Hepatocyte (in vitro differentiated cells): Measurements from ENCODE around the gene CCDC9B. TPM values are rescaled to one million over a fixed set of nuclear protein-coding genes. Genes with fewer than 3 reads are reported as not detected.

ENCODE experiments used
- DNase-seq: peaks from one replicate; pipeline ENCODE4 v3.0.0-alpha.2; 2016; ENCODE audit warnings: low spot score
- H2AFZ ChIP-seq: fragments of 200-600 bp; sonication (generic); 2 replicates; pipeline ENCODE4 v1.6.0; 2016; ENCODE audit warnings: antibody characterized with exemption, mild to moderate bottlenecking
- H3K27ac ChIP-seq: fragments of 200-600 bp; sonication (generic); 2 replicates; pipeline ENCODE4 v1.5.1; 2016; ENCODE audit warnings: mild to moderate bottlenecking
- H3K27me3 ChIP-seq: fragments of 200-600 bp; sonication (generic); 2 replicates; pipeline ENCODE4 v1.6.1; 2016
- H3K36me3 ChIP-seq: fragments of 200-600 bp; sonication (generic); replicated peaks from 2 replicates; pipeline ENCODE4 v1.5.1; 2016; ENCODE audit warnings: low read depth; ENCODE audit not compliant: insufficient read depth
- H3K4me1 ChIP-seq: fragments of 200-600 bp; sonication (generic); 2 replicates; pipeline ENCODE4 v1.5.1; 2016; ENCODE audit warnings: mild to moderate bottlenecking, moderate library complexity; ENCODE audit not compliant: insufficient read depth
- H3K4me2 ChIP-seq: fragments of 200-600 bp; sonication (generic); 2 replicates; pipeline ENCODE4 v1.6.0; 2016
- H3K4me3 ChIP-seq: fragments of 200-600 bp; sonication (generic); 2 replicates; pipeline ENCODE4 v1.5.1; 2016; ENCODE audit warnings: mild to moderate bottlenecking
- H3K79me2 ChIP-seq: fragments of 200-600 bp; sonication (generic); 2 replicates; pipeline ENCODE4 v1.6.0; 2017; ENCODE audit warnings: mild to moderate bottlenecking
- H3K9me2 ChIP-seq: fragments of 200-600 bp; sonication (generic); replicated peaks from 2 replicates; pipeline ENCODE4 v1.6.0; 2017; ENCODE audit warnings: mild to moderate bottlenecking; ENCODE audit not compliant: insufficient read depth
- H3K9me3 ChIP-seq: fragments of 200-600 bp; sonication (generic); 2 replicates; pipeline ENCODE4 v1.5.1; 2016; ENCODE audit warnings: low read depth, mild to moderate bottlenecking
- H4K20me1 ChIP-seq: fragments of 200-600 bp; sonication (generic); 2 replicates; pipeline ENCODE4 v1.6.0; 2016; ENCODE audit warnings: mild to moderate bottlenecking; ENCODE audit not compliant: insufficient read depth, poor library complexity, severe bottlenecking
- EZH2 ChIP-seq: fragments of 200-600 bp; sonication (generic); IDR thresholded peaks from 2 replicates; pipeline ENCODE4 v1.6.1; 2016; ENCODE audit warnings: antibody characterized with exemption, mild to moderate bottlenecking, borderline replicate concordance
- EZH2phosphoT487 ChIP-seq: fragments of 200-600 bp; sonication (generic); IDR thresholded peaks from one replicate; pipeline ENCODE4 v1.6.1; 2018; ENCODE audit warnings: antibody characterized with exemption, mild to moderate bottlenecking, low read depth, moderate library complexity; ENCODE audit not compliant: unreplicated experiment, severe bottlenecking
- WGBS: methylation state at CpG from one replicate; pipeline ENCODE4 v1.1.6; 2016; ENCODE audit warnings: low lambda C conversion rate; ENCODE audit errors: missing lambda C conversion rate; 5-methylcytosine and 5-hydroxymethylcytosine counted together
- polyA plus RNA-seq: library from polyadenylated mRNA; unstranded; fragments of >200 nt; fragmentation: Nextera tagmentation; extraction: Ambion mirVana; gene quantifications from 2 replicates; pipeline ENCODE4 v1.2.1, GENCODE V29; 2016
- total RNA-seq: library from RNA; depleted of rRNA; stranded (reverse); fragments of >200 nt; gene quantifications from 2 replicates; pipeline ENCODE4 v1.2.3, GENCODE V29; 2014
- TF ChIP-seq, protein P1 (sequence below): fragments of 200-600 bp; sonication (generic); IDR thresholded peaks from 2 replicates; pipeline ENCODE4 v1.5.1; 2016; ENCODE audit warnings: antibody characterized with exemption, mild to moderate bottlenecking; ENCODE audit not compliant: poor library complexity

CCDC9B gene
- total and polyA plus RNA-seq, 2 experiments from 2014 or later, result 4.0 to 7.6 TPM

DNA sequence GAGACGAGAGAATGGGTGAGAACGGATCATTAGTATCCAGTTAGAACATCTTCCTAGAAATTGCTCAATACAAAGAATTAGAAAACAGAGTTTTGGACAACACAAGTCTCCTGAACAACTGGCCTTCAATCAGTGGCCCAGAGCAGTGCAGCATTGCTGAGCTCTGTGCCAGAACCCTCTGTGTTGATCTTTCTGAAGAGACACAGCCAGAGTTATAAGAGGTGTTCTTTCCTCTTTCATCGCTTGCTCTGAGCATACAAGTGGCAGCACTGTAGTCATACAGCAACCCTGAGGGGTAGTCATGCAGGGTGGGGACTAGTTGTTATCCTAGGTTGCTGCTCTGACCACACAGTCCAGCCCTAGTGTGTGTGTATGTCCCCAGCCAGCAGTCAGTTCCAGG, 45.7 kb upstream of the CCDC9B start:
- H3K27ac ChIP-seq, result no peak overlapping the region
- H2AFZ ChIP-seq, result no peak overlapping the region
- TF ChIP-seq EZH2phosphoT487 (no peak), EZH2 (no peak)
- TF ChIP-seq, protein P1, sequence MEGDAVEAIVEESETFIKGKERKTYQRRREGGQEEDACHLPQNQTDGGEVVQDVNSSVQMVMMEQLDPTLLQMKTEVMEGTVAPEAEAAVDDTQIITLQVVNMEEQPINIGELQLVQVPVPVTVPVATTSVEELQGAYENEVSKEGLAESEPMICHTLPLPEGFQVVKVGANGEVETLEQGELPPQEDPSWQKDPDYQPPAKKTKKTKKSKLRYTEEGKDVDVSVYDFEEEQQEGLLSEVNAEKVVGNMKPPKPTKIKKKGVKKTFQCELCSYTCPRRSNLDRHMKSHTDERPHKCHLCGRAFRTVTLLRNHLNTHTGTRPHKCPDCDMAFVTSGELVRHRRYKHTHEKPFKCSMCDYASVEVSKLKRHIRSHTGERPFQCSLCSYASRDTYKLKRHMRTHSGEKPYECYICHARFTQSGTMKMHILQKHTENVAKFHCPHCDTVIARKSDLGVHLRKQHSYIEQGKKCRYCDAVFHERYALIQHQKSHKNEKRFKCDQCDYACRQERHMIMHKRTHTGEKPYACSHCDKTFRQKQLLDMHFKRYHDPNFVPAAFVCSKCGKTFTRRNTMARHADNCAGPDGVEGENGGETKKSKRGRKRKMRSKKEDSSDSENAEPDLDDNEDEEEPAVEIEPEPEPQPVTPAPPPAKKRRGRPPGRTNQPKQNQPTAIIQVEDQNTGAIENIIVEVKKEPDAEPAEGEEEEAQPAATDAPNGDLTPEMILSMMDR, result no peak
- no peaks in the 10 kb centered on the region for H3K36me3 ChIP-seq
- H3K4me3 ChIP-seq, result no peak overlapping the region
- DNase-seq, result no peak
- H3K9me3 ChIP-seq, result no peaks in the 10 kb centered on the region
- 97% methylated on average over 3 of the region's 3 CpGs for WGBS
- no peaks in the 10 kb centered on the region for H3K9me2 ChIP-seq
- H3K4me2 ChIP-seq, result no peak overlapping the region
- peaks cover 30% of the 10 kb centered on the region for H3K79me2 ChIP-seq
- no peaks in the 10 kb centered on the region for H3K27me3 ChIP-seq
- H4K20me1 ChIP-seq, result no peaks in the 10 kb centered on the region
- no peaks in the 10 kb centered on the region for H3K4me1 ChIP-seq

DNA sequence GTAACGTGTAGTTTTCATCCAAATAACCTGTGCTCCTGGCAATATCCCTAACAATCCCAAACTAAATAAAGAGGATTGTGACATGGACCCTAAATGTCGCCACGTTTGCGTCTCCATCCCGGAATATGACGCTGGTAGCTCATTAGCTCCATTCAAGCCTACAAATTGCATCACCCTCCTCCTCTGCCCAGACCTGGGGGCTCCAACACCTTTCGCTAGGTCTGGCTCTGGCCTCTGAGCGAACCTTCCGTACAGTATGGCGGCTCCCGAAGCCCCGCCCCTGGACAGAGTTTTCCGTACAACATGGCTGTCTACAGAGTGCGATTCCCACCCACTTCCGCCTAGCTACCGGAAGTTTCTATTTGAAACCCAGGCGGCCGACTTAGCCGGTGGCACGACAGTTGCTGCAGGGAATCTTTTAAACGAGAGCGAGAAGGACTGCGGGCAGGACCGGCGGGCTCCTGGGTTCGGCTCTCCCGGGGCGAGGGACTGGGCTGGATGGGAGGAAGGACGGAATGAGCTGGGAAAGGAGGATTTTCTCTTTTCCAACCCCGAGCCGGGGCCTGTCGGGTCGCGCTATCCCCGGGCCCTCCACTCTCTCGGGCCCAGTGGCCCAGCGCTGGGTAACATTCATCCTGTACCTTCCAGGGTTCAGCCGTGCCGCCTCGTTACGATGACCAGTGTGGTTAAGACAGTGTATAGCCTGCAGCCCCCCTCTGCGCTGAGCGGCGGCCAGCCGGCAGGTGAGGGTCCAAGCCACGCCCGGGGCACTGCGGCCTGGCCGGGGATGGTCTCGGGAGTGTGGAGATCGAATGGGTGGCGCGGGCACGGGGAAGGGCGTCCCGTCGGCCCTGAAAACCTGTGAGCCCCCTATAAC, 42.1 kb upstream of the CCDC9B start, which contains the start of gene KNSTRN:
TSS of gene KNSTRN (plus strand) at position 142 of the 877 bp plus-strand sequence. CDS start at position 257, 115 bp downstream.
- WGBS, result 4% methylated on average over 57 of the region's 57 CpGs
- TF ChIP-seq EZH2phosphoT487 (no peak), EZH2 (no peak)
- TF ChIP-seq, protein P1, result no peak
- no peaks in the 10 kb centered on the region for H3K9me3 ChIP-seq

DNA sequence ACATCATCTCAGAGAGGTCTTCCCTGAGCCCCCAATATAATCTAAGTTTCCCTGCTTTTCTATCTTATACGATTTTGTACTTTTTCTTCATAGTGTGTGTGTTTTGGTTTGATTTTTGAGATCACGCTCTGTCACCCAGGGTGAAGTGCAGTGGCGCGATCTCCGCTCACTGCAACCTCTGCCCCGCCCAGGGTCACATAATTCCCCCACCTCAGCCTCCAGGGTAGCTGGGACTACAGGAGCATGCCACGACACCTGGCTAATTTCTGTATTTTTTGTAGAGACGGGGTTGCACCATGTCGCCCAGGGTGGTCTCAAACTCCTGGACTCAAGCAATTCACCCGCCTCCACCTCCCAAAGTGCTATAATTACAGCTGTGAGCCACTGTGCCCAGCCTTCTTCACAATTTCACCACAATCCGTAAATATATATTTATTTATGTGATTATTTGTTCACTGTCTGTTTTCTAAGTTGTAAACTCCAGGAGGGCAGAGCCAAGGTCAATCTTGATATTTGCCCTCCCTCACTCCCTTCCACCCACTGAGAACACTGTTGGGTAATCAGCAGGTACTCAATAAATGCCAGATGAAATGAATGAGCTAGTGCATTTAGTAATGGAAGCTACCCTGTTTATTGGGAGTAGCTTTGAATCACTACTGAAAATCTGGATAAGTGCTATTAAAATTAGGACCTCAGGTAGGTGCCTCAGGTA, 41.2 kb upstream of the CCDC9B start:
- Histone ChIP-seq H4K20me1 (no peaks in the 10 kb centered on the region), H3K9me2 (no peaks in the 10 kb centered on the region), H3K4me2 (peak overlapping the region; percentile 67), H3K27ac (no peak overlapping the region), H3K4me1 (no peaks in the 10 kb centered on the region), H3K36me3 (no peaks in the 10 kb centered on the region), H3K79me2 (peaks cover 30% of the 10 kb centered on the region), H3K27me3 (no peaks in the 10 kb centered on the region), H3K4me3 (no peak overlapping the region), H3K9me3 (no peaks in the 10 kb centered on the region), H2AFZ (peak overlapping the region; percentile 70)
- no peak for DNase-seq
- TF ChIP-seq EZH2 (no peak), EZH2phosphoT487 (no peak)
- TF ChIP-seq, protein P1, result no peak
- 91% methylated on average over 11 of the region's 11 CpGs for WGBS

More for the DNA sequence above, 42.1 kb upstream of the CCDC9B start, which contains the start of gene KNSTRN:
- H3K36me3 ChIP-seq, result no peaks in the 10 kb centered on the region
- H4K20me1 ChIP-seq, result no peaks in the 10 kb centered on the region
- peaks cover 30% of the 10 kb centered on the region for H3K79me2 ChIP-seq
- H2AFZ ChIP-seq, result peak within 1 kb of the TSS; percentile 80
- H3K27ac ChIP-seq, result peak within 1 kb of the TSS; percentile 35
- no peaks in the 10 kb centered on the region for H3K27me3 ChIP-seq
- H3K4me3 ChIP-seq, result peak within 1 kb of the TSS; percentile 30
- DNase-seq, result peak; percentile 96
- peak within 1 kb of the TSS; percentile 86 for H3K4me2 ChIP-seq
- H3K4me1 ChIP-seq, result no peaks in the 10 kb centered on the region
- H3K9me2 ChIP-seq, result no peaks in the 10 kb centered on the region
